ENCODE data around the gene FBLN5.
A peak's percentile ranks its signal among the peaks of the same experiment; 100 is the strongest.
"Not testable (repeated sequence)": the region's sequence is repeated elsewhere in the genome, so short reads cannot be mapped to it uniquely, and the experiment has no call there.

Gene FBLN5

GRCh38 chr14:91884664-91885063, 62.8 kb downstream of the FBLN5 start:
- no peak for DNase-seq (ENCODE audit: low read depth in 2 of 2)

DNA sequence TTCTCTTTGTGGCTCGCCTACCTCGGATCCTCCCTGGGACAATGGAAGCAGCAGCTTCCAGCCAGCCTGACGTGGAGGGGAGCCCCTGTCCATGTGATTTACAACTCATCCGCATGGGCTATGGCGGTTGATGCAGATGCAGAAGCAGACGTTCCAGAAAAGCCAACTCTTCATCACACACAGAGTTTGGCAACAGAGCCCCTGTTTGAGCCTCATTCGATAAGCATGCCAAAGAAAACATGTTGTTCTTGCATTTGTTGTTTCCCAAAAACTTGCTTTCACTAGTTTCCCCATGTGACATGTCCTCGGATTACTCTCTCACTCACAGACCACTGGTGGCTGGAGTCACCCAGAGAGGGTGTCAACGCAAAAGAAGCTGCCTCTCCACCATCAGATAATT, 63.7 kb downstream of the FBLN5 start:
- DNase-seq (ENCODE audit: low read depth in 2 of 2), result no peak

DNA sequence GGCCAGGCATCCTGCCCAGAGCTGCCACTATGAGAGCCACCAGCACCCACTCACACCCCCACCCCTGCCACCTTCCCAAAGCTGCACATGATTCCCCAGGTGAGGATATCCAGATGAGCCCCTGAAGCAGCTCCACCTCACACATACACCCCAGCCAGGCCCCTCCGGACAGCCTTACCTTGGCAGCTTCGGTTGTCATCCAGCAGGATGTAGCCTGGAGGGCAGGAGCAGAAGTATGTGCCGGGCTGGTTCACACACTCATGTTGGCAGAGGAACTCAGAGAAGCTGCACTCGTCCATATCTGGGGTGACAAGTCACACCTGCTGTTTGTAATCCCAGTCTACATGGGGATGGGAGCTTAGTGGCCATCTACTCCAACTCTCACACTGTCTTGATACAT, 64.7 kb downstream of the FBLN5 start:
- no peak for DNase-seq (ENCODE audit: low read depth in 2 of 2)

GRCh38 chr14:91882369-91882768, 65.1 kb downstream of the FBLN5 start:
- DNase-seq (ENCODE audit: low read depth in 2 of 2), result no peak

GRCh38 chr14:91879196-91879595, 68.3 kb downstream of the FBLN5 start:
- no peak for DNase-seq (ENCODE audit: low read depth in 2 of 2)

- DNase-seq (ENCODE audit: low read depth in 2 of 2), result no peak
These were observed 69.2 kb downstream of the FBLN5 start for GRCh38 chr14:91878274-91878673.

DNA sequence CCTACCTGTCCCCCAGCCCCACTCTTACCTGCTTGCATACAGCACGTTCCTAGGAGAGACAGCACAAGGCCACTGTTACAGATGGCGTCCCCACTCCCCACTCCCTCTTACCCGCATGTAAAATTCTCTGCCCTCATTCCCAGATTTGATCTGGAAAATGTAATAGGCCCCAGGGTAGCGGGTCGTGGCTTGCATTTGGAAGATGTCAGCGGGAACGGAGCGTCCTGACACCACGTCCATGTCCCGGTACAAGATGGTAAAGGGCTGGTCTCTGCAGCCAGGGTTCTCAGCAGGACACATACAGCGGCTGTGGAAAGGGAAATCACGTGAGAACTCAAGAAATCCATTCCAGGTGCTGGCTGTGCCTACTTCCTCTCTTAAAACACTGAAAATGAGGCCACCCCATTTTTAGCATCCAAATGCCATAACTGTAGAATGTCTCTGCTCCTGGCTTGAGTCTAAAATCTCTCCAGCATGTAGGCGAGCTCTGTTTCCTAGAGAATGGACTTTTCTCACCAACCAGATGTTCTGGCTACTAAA, 70.0 kb downstream of the FBLN5 start:
- no peak for DNase-seq (ENCODE audit: low read depth in 2 of 2)

GRCh38 chr14:91876492-91876891, 71.0 kb downstream of the FBLN5 start:
- DNase-seq (ENCODE audit: low read depth in 2 of 2), result no peak

- DNase-seq (ENCODE audit: low read depth in 2 of 2), result no peak
These were observed 71.8 kb downstream of the FBLN5 start for GRCh38 chr14:91875525-91876286.

DNA sequence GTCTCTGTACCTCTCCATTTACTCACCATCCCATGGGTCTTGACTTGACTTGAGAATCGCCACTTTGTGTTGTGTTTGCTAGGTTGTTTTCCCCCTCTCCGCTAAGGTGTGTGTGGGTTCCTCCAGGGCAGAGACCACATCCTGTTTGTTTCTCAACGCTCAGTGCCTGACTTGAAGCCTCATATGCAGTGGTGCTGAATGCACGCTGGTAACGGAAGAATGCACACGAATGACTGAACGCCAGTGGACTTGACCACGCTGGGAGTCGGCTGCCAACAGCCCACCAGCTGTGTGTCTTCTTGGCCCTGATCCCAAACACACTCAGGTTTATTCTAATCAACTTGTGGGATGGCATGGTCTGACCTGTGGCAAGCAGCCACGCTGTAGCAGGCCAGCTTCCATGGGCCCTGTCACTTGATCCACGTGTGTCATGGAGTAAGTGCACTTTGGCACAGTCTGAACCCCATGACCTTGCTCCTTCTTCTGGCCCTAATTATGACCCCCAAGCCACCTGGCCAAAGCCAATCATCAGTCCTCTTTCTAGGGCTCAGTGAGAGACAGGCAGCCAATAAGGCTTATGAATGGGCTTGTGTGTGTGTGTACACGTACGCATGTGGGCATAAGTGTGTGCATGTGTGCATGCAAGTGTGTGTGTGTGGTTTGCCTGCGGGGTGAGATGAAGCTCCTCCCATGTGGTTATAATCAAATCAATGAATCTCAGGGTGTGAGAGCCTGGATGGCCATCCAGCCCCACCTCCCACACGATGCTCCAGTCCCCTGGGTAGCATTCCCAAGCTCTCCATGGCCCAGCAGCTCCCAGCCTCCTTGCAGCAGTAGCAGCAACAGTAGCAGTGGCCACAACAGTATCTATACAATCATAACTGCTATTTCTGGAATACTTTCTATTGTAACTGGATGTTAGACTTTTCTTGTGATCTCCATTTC, 73.8 kb downstream of the FBLN5 start:
- peak in 1 of 2 donors; percentile 35 for DNase-seq (ENCODE audit: low read depth in 2 of 2)

DNA sequence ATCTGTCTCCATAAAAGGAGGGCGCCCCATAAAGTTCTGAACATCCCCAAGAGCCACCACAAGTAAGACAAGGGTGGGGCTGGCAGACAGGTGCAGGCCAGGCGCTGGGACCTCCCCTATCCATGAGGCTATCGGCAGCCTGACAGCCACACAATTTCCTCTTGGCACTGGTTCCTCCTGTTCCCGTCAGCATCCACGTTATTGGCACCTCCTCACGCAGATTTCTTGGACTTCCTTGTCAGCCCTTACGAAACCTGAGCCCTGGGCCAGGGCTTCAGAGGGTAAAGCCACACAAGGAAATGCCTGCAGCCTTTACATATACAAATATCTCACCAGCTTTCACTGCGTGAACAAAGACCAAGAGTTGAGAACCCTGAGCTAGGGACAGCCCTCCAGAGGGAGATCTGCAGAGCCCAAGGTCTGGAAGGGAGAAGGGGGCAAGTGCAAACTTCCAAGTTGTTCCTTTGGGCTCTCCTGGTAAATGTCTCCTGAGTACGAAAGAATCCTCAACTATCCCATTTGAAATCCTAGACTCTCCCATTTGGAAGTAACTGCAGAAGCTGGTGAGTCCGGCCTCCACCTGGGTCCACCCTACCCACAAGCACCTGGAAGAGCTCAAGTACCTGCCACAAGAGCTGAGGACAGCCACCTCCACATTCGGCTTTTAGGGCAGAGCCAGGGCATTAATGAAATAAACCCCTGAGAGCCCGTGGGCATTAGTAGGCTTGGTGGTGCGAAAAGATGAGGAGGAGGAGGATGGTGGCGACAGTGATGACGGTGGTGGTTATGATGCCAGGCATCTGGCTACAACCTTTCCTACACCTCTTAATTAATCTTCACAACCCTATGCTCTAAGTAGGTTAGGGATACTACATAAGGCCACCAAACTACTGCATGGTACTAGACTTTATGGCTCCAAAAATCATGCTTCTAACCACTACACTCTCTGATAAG, 74.7 kb downstream of the FBLN5 start:
- no peak for DNase-seq (ENCODE audit: low read depth in 2 of 2)

- no peak for DNase-seq (ENCODE audit: low read depth in 2 of 2)
These were observed 75.4 kb downstream of the FBLN5 start for GRCh38 chr14:91872011-91872501.

DNA sequence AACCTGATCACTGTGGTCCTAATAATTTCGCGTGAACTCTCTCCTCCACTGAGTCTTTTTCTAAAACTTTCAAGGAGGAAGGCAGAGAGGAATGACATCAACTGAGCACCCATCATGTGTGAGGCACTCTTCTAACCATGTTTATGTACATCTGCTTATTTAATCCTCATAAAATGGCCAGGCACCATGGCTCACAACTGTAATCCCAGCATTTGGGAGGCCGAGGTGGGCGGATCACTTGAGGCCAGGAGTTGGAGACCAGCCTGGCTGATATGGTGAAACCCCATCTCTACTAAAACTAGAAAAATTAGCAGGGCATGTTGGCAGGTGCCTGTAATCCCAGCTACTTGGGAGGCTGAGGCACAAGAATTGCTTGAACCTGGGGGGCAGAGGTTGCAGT, 76.1 kb downstream of the FBLN5 start:
- not testable (repeated sequence) for DNase-seq (ENCODE audit: low read depth in 2 of 2)

GRCh38 chr14:91870890-91871289, 76.6 kb downstream of the FBLN5 start:
- DNase-seq (ENCODE audit: low read depth in 2 of 2), result no peak

GRCh38 chr14:91870001-91870400, 77.5 kb downstream of the FBLN5 start:
- peak in 1 of 2 donors; percentile 21 for DNase-seq (ENCODE audit: low read depth in 2 of 2)

DNA sequence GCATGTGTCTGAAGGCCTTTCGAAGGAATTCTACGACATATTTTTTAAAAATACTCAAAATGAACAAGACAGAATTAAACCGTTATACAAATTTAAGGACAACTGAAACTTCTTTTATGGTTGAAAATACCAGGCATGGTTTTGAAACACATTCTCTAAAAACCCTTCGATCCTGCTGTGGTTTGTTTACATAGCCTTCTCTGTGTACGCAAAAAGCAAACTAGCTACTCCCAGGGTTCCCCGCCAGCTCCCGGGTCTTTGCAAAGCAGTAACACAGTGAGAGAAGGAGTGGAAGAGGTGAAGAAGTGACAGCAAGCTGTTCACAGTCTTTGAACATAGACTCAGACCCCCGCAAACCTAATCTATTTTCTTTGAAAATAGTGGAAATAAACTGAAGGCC, 77.9 kb downstream of the FBLN5 start:
- DNase-seq (ENCODE audit: low read depth in 2 of 2), result no peak

GRCh38 chr14:91867316-91867988, 80.0 kb downstream of the FBLN5 start, which contains the start of gene TC2N:
TSS of gene TC2N (minus strand) at chr14:91867536. CDS start at chr14:91813769, 53,767 bp downstream.
- peak in 1 of 2 donors; percentile 26 for DNase-seq (ENCODE audit: low read depth in 2 of 2)

DNA sequence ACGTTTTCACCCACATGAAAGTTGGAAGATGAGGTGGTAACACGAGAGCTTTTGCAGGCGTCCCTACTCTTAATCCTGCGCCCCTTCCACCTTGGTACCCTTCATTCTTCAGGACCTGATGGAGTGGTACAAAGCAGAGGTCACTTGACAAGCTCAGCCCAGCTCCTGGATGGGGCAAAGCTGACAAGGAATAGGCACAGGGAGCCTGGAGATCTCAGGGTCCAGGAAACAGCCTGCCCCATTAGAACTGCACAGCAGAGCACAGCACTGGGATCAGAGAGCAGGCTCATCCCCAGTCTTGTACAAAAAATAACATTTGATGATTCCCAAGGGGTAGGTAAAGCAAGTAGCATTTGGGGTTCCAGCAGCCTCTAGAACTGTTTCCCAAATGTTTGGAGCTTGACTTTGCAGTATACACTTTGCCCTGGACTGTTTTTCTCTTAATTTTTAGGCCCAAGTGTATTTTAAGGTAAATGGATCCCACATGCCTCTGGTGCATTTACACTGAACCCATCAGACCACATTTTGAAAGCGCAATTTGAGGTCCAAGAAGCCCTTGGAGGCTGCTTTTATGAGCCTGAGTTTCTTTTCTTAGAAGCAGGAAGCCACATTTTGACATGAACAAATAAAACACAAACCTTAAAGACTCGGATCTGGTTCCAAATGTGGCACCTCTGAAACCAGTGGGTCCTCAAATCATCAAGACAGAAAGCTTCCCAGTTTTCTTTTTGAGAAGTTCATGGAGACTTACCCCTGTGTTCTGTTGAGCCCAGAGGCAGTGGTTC, 80.8 kb downstream of the FBLN5 start:
- DNase-seq (ENCODE audit: low read depth in 2 of 2), result no peak

GRCh38 chr14:91866061-91866460, 81.4 kb downstream of the FBLN5 start:
- DNase-seq (ENCODE audit: low read depth in 2 of 2), result no peak

DNA sequence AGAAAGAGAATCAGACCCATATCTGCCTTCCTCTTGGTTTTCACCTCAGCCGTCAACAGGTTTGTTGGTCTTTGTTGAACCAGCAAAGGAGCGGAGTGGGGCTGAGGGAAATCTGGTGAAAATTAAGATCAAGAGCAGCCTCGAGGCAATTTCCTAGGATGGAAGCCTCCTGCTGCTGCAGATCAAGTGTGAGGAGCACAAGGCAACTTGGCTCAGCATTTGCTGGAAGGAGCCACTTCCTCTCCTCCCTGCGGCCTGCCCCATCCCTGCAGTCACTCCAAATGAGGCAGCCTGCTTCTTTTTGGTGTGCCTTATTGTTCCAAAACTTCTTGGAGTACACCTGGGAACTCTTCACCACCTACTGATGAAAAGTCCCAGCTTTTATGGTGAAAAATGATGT, 85.1 kb downstream of the FBLN5 start:
- DNase-seq (ENCODE audit: low read depth in 2 of 2), result no peak

All from stimulated activated CD8-positive, alpha-beta memory T cell treated with anti-CD3 and anti-CD28 coated beads, Interleukin-7, amount 100 ng/mL, for 1 hour (primary cell).